Measurements from ENCODE around the gene GLMN. TPM values are rescaled to one million over a fixed set of nuclear protein-coding genes. Genes with fewer than 3 reads are reported as not detected.

GLMN gene
- total and polyA plus RNA-seq, 9 donors, result 4.7 to 14.6 (median 9.7) TPM

GRCh38 chr1:92218559-92218958 is 80.2 kb downstream of the GLMN start:
- Histone ChIP-seq H3K4me1 (ENCODE audit: insufficient read depth) (no peaks in the 10 kb centered on the region), H3K27me3 (no peaks in the 10 kb centered on the region), H3K4me3 (no peak overlapping the region), H3K27ac (no peak overlapping the region), H3K36me3 (no peaks in the 10 kb centered on the region), H3K9me3 (no peaks in the 10 kb centered on the region)
- TF ChIP-seq EP300 (IDR thresholded peaks at IDR 0.05) (no peak), CTCF (IDR thresholded peaks at IDR 0.05) (no peak)
- intact Hi-C loops (cut with DNase I), result no loop called here
- DNase-seq, result no peak
- 78 to 85% (median 81%) methylated on average over 14 of the region's 14 CpGs for whole genome bisulfite sequencing, 3 donors

GRCh38 chr1:92217721-92218120 is 81.1 kb downstream of the GLMN start, which contains the start of gene C1orf146:
C1orf146 (plus strand) TSS chr1:92217915; CDS start chr1:92231421, 13,506 bp downstream.
- Histone ChIP-seq H3K36me3 (no peaks in the 10 kb centered on the region), H3K9me3 (no peaks in the 10 kb centered on the region), H3K4me1 (ENCODE audit: insufficient read depth) (no peaks in the 10 kb centered on the region), H3K27me3 (no peaks in the 10 kb centered on the region), H3K27ac (no peak within 1 kb of the TSS), H3K4me3 (no peak within 1 kb of the TSS)
- intact Hi-C loops (cut with DNase I), result no loop called here
- TF ChIP-seq POLR2A (IDR thresholded peaks at IDR 0.05) (no peak), CTCF (IDR thresholded peaks at IDR 0.05) (no peak), EP300 (IDR thresholded peaks at IDR 0.05) (no peak)
- WGBS, 3 donors, result 94 to 95% (median 95%) methylated on average over 27 of the region's 27 CpGs
- DNase-seq, result no peak

- H3K9me3 ChIP-seq, result no peaks in the 10 kb centered on the region
- no peak for TF ChIP-seq POLR2A (IDR thresholded peaks at IDR 0.05)
- no peak for TF ChIP-seq CTCF (IDR thresholded peaks at IDR 0.05)
- TF ChIP-seq EP300 (IDR thresholded peaks at IDR 0.05), result no peak
- no peaks in the 10 kb centered on the region for H3K27me3 ChIP-seq
- no peak overlapping the region for H3K4me3 ChIP-seq
- intact Hi-C loops (cut with DNase I), result no loop called here
- 68 to 69% (median 69%) methylated on average over 2 of the region's 2 CpGs for WGBS, 3 donors
- no peaks in the 10 kb centered on the region for H3K4me1 ChIP-seq (ENCODE audit: insufficient read depth)
- no peaks in the 10 kb centered on the region for H3K36me3 ChIP-seq
- no peak for DNase-seq
- no peak overlapping the region for H3K27ac ChIP-seq
Observed at GRCh38 chr1:92211166-92211565, 87.6 kb downstream of the GLMN start.

GRCh38 chr1:92210701-92211100 is 88.1 kb downstream of the GLMN start:
- Histone ChIP-seq H3K27me3 (no peaks in the 10 kb centered on the region), H3K4me1 (ENCODE audit: insufficient read depth) (no peaks in the 10 kb centered on the region), H3K4me3 (no peak overlapping the region), H3K36me3 (no peaks in the 10 kb centered on the region), H3K9me3 (no peaks in the 10 kb centered on the region), H3K27ac (no peak overlapping the region)
- no peak for TF ChIP-seq EP300 (IDR thresholded peaks at IDR 0.05)
- TF ChIP-seq CTCF (IDR thresholded peaks at IDR 0.05), result no peak
- no peak for TF ChIP-seq POLR2A (IDR thresholded peaks at IDR 0.05)
- intact Hi-C loops (cut with DNase I), result no loop called here
- no peak for DNase-seq
- WGBS, 3 donors, result 57 to 78% (median 78%) methylated on average over 2 of the region's 2 CpGs

GRCh38 chr1:92203105-92203504 is 95.7 kb downstream of the GLMN start:
- Histone ChIP-seq H3K9me3 (no peaks in the 10 kb centered on the region), H3K27ac (no peak overlapping the region), H3K4me3 (no peak overlapping the region), H3K36me3 (no peaks in the 10 kb centered on the region), H3K4me1 (ENCODE audit: insufficient read depth) (no peaks in the 10 kb centered on the region), H3K27me3 (no peaks in the 10 kb centered on the region)
- intact Hi-C loops (cut with DNase I), result no loop called here
- no peak for DNase-seq
- TF ChIP-seq EP300 (IDR thresholded peaks at IDR 0.05) (no peak), CTCF (IDR thresholded peaks at IDR 0.05) (no peak), POLR2A (IDR thresholded peaks at IDR 0.05) (no peak)

Measured in ovary (tissue), 9 donors.